ENCODE data around the gene HAS3.

HAS3 gene

GRCh38 chr16:69112285-69113129 lies 7.1 kb downstream of the HAS3 start:
- H3K4me3 ChIP-seq (replicated peaks; ENCODE audit: insufficient read depth, low read length) = no peak overlapping the region
- no peak overlapping the region for H3K27ac ChIP-seq (replicated peaks)
- no peaks in the 10 kb centered on the region for H3K27me3 ChIP-seq (ENCODE audit: insufficient read depth, poor library complexity, severe bottlenecking)
- DNase-seq (ENCODE audit: low read depth in 1 of 2, low spot score in 1 of 2) = peak in 1 of 2 experiments; percentile 60
- no peak for TF ChIP-seq SPI1 (IDR thresholded peaks at IDR 0.05; ENCODE audit: borderline replicate concordance, low read depth)
- peak; percentile 79 for TF ChIP-seq CTCF (IDR thresholded peaks at IDR 0.05; ENCODE audit: insufficient read depth, low read length)

DNA sequence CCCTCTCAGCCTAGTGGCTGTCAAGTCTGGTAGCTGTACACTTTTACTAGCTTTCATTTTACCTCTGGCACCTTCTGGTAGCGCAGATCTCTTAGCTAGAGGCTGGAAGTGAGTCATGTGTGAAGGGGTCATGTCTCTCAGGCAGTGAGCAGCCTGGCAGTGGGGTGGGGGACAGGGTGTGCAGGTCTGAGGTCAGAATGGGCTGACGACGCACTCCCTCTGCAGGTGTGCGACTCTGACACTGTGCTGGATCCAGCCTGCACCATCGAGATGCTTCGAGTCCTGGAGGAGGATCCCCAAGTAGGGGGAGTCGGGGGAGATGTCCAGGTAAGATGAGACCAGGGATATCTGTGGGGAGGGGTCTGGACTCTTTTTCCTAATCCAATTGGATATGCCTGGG lies 7.8 kb downstream of the HAS3 start:
- H3K27me3 ChIP-seq (ENCODE audit: insufficient read depth, poor library complexity, severe bottlenecking) = no peaks in the 10 kb centered on the region
- DNase-seq (ENCODE audit: low read depth in 1 of 2, low spot score in 1 of 2) = no peak
- H3K4me3 ChIP-seq (replicated peaks; ENCODE audit: insufficient read depth, low read length) = no peak overlapping the region
- H3K27ac ChIP-seq (replicated peaks) = no peak overlapping the region
- TF ChIP-seq POLR2AphosphoS5 (IDR thresholded peaks at IDR 0.05; ENCODE audit: low read depth) = no peak
- TF ChIP-seq REST (IDR thresholded peaks at IDR 0.05; ENCODE audit: insufficient replicate concordance, low read depth) = no peak
- TF ChIP-seq GABPA (IDR thresholded peaks at IDR 0.05; ENCODE audit: low read depth) = no peak
- no peak for TF ChIP-seq SPI1 (IDR thresholded peaks at IDR 0.05; ENCODE audit: borderline replicate concordance, low read depth)
- TF ChIP-seq CTCF (IDR thresholded peaks at IDR 0.05; ENCODE audit: insufficient read depth, low read length) = no peak

GRCh38 chr16:69114346-69114975 lies 9.0 kb downstream of the HAS3 start:
- peak in 1 of 2 experiments; percentile 28 for DNase-seq (ENCODE audit: low read depth in 1 of 2, low spot score in 1 of 2)
- TF ChIP-seq POLR2AphosphoS5 (IDR thresholded peaks at IDR 0.05; ENCODE audit: low read depth) (no peak), REST (IDR thresholded peaks at IDR 0.05; ENCODE audit: insufficient replicate concordance, low read depth) (no peak), GABPA (IDR thresholded peaks at IDR 0.05; ENCODE audit: low read depth) (no peak), SPI1 (IDR thresholded peaks at IDR 0.05; ENCODE audit: borderline replicate concordance, low read depth) (no peak), CTCF (IDR thresholded peaks at IDR 0.05; ENCODE audit: insufficient read depth, low read length) (no peak)
- Histone ChIP-seq H3K27me3 (ENCODE audit: insufficient read depth, poor library complexity, severe bottlenecking) (no peaks in the 10 kb centered on the region), H3K4me3 (replicated peaks; ENCODE audit: insufficient read depth, low read length) (no peak overlapping the region), H3K27ac (replicated peaks) (no peak overlapping the region)
